Ramos (cell line): ENCODE measurements around the gene SMIM20.

Experiments
- in situ Hi-C: fragments of 300-500 bp; cut with MboI; formaldehyde crosslinking; loops from one replicate; pipeline ENCODE4 v1.14.3; 2022; ENCODE audit warnings: low sequenced_read_pairs; ENCODE audit not compliant: unreplicated experiment

SMIM20 gene

DNA sequence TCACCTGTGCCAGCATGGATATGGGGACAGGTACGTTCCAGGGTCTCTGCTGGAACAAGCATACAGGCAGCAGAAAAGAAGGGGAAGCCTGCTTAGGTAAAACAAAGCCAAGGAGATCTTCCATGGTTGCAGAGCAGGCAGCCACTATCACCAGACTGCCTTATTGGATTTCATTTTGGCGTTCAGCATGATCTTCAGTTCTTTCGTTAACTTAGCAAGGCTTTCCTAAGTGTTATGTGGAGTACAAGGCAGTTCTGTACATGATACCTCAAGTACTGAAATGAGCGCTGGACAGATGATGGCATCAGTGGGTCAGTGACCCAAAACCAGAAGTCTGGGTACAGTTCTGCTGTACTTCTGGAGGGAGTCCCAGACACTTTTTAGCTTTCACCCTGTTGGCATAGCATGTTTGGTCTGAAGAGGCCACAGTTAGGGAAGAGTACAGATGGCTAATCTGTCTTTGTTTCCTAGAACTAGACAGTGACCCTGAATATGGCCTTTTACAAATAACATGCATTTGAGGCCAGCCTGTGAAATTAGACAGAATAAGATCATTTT, 8.9 kb downstream of the SMIM20 start:
- in situ Hi-C loops = no loop called here

- in situ Hi-C loops = no loop called here
These were observed 9.7 kb downstream of the SMIM20 start for GRCh38 chr4:25923745-25924144.

GRCh38 chr4:25925486-25926201, 11.6 kb downstream of the SMIM20 start:
- in situ Hi-C loops = no loop called here

DNA sequence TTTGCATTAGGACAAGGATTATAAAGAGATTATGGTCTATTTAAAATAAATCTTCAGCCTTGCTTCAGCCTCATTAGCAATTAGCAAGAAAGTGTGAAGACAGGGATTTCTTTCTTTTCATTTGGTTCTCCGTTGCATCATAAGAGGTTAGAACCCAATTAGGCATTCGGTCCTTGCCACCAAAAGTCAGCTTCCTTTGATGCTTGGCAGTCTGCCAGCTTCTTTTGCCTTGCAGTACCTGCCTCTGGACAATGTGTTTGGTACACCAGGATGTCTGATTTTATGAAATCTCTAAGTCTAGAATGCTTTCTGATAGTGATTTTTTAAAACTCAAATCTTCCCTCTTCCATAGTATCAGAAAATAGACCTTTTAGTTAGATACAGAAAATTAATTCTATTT, 12.4 kb downstream of the SMIM20 start:
- in situ Hi-C loops = no loop called here

DNA sequence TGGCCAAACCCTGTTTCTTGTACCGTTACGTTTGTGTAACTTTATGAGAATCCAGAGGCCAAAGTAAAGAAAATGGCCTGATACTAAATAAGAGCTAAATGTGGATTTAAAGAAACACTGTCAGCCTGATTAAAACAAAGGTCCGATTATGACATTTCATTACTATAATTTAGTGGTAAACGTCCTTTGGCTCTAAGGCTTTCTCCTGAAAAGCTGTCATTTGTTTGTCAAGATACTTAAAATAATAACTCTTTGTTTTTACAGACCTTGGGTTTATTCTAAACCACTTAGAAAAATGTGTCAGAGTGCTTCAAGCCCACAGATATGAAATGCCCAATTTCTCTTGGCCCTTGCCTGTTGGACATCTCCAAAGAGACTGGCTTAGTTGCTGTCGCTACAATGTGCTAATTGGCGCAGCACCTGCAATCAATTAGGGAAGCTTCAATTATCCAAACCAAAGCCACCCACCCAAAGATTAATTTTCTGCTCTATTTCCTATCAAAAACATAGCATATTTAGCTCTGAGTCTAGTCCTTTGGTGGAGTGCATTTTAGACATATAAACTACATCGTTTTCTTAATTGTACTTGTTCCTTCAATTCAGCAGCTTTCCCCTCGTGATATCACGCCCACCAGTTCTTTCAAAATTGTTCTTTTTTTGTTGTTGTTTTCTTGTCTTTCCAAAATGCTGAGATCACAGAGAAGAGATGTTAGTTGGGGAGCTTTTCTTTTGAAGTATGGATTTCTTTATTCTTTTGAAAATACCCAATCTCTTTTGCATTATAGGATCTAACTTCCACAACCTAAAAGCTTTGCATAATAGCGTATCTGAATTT, 13.6 kb downstream of the SMIM20 start:
- in situ Hi-C loops = no loop called here

GRCh38 chr4:25928379-25929297, 14.6 kb downstream of the SMIM20 start:
- in situ Hi-C loops = no loop called here

DNA sequence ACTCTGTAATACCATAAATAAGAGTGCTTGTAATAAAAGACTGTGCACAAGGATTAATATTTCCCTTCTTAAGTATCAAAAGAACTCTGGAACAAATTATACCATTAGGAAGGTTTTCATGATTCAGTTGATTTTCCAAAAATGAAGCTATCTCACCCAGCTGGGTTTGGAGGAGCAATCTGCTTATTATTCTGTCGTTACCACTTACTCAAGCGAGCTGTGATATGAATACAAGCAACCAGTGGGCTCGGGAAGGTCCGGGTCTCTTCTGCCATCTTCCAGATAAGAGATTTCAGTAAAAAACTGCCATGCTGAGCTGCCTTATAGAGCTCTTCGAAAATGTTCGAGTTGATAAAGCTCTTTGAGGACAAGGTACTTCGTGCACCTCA, 15.3 kb downstream of the SMIM20 start:
- in situ Hi-C loops = no loop called here

GRCh38 chr4:25930731-25931354, 16.8 kb downstream of the SMIM20 start:
- in situ Hi-C loops = no loop called here

- in situ Hi-C loops = no loop called here
These were observed 22.7 kb downstream of the SMIM20 start for GRCh38 chr4:25936696-25937095.

GRCh38 chr4:25937801-25938200, 23.8 kb downstream of the SMIM20 start:
- in situ Hi-C loops = no loop called here

GRCh38 chr4:25938366-25938765, 24.3 kb downstream of the SMIM20 start:
- in situ Hi-C loops = no loop called here

- in situ Hi-C loops = no loop called here
These were observed 24.8 kb downstream of the SMIM20 start for GRCh38 chr4:25938787-25939186.

- in situ Hi-C loops = no loop called here
These were observed 25.3 kb downstream of the SMIM20 start for GRCh38 chr4:25939330-25939729.

- in situ Hi-C loops = no loop called here
These were observed 27.6 kb downstream of the SMIM20 start for GRCh38 chr4:25941457-25942221.

GRCh38 chr4:25943312-25943711, 29.3 kb downstream of the SMIM20 start:
- in situ Hi-C loops = no loop called here

- in situ Hi-C loops = no loop called here
These were observed 29.8 kb downstream of the SMIM20 start for GRCh38 chr4:25943805-25944204.

- in situ Hi-C loops = no loop called here
These were observed 34.0 kb downstream of the SMIM20 start for GRCh38 chr4:25948051-25948450.

DNA sequence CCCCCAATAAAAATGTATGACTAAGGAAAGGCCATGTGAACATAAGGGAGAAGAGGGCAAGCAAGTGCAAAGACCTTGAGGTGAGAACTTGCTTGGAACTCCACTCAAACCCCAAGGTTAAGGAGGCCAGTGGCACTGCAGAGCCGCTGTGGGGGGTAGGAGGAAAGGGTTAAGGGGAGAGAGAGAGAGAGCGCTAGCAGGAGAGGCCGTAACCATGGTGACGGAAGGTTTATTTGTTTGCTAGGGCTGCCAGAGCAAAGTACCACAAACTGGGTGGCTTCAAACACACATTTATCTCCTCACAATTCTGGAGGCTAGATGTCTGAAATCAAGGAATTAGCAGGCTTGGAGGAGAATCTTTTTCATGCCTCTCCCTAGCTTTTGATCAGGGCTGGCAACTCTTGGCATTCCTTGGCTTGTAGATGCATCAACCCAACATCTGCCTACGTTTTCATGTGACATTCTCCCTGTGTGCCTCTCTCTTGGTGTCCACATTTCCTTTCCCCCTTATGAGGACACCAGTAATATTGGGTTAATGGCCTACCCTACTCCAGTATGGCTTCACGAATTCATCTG, 35.2 kb downstream of the SMIM20 start:
- in situ Hi-C loops = no loop called here

DNA sequence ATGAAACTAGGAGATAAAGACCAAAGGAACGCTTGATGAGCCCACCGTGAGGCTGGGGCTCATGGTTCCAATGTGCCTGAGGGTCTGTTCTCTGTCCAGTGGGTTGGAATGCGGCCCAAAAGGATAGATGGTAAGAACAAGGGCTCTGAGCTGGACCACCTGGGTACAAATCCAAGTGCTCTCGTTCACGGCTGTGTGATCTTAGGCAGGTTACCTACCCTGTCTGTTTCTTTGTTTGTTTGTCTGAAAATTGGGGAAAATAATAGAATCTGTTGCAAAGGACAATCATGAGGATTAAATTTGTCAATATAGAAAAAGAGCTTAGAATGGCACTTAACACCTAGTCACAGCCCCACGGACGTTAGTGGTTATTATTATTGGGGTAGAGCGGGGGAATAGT, 36.0 kb downstream of the SMIM20 start:
- in situ Hi-C loops = no loop called here
